GM12864 (cell line): Measurements from ENCODE around the gene TRUB2.
A peak's percentile ranks its signal among the peaks of the same experiment; 100 is the strongest.

Source experiments
- DNase-seq: peaks from one replicate; pipeline ENCODE4 v3.0.0-alpha.2; 2011; ENCODE audit warnings: low read depth
- H3K4me3 ChIP-seq: 2 replicates; pipeline ENCODE4 v1.5.1; 2011; ENCODE audit warnings: mild to moderate bottlenecking, low read depth, low read length, control low read depth
- TF ChIP-seq, protein P1 (sequence below): IDR thresholded peaks from 2 replicates; pipeline ENCODE4 v1.5.1; 2011; ENCODE audit warnings: low read depth, mild to moderate bottlenecking, moderate library complexity, low read length, control low read depth, inconsistent platforms; ENCODE audit errors: missing control alignments

TRUB2 gene

DNA sequence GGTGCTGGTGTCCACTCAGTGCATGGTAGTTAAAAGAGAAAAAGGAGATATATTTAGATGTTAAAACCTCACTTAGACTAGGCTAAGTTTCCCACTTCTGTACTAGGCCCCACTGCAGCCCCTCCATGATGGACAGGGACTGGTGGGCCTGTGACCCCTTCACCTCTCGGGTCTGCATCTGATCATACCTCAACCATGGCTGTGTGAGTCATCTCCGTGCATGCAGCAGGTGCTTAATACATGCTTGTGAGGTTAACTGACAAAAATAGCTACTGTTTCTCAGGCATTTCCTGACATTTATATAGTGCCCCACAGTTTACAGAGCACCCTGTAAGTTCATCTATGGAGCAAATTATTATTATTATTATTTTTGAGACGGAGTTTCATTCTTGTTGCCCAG lies 40.5 kb upstream of the TRUB2 start:
- TF ChIP-seq, protein P1, sequence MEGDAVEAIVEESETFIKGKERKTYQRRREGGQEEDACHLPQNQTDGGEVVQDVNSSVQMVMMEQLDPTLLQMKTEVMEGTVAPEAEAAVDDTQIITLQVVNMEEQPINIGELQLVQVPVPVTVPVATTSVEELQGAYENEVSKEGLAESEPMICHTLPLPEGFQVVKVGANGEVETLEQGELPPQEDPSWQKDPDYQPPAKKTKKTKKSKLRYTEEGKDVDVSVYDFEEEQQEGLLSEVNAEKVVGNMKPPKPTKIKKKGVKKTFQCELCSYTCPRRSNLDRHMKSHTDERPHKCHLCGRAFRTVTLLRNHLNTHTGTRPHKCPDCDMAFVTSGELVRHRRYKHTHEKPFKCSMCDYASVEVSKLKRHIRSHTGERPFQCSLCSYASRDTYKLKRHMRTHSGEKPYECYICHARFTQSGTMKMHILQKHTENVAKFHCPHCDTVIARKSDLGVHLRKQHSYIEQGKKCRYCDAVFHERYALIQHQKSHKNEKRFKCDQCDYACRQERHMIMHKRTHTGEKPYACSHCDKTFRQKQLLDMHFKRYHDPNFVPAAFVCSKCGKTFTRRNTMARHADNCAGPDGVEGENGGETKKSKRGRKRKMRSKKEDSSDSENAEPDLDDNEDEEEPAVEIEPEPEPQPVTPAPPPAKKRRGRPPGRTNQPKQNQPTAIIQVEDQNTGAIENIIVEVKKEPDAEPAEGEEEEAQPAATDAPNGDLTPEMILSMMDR, result no peak

DNA sequence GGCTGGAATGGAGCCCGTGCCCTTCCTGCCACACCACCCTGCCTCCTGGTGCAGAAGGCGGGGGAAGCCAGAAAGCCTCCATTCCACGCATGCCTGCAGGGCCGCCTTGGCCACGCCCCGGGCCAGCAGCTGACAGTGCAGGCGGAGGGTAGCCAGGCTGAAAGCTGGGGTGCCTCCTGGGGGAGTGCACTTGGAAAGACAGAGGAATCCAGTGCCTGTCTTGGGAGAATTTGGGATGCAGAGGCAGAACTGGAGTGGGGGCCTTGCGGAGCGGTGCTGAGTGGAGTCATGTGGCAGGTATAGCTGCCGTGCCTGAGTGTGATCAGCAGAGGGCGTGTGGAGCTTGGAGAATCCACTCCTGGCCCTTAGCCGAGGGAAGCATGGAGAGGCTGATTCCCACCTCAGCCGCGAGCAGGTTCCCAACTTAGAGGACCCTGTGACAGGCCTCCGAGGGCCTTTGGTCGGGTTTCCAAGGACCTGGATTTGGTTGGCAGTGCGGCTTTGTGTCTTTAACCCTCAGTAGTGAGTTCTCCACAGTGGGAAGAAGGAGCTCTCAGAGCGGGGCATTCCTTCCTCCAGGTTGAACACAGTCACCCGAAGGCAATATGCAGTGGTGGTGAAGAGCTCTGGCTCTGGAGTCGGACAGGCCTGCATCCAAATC lies 39.9 kb upstream of the TRUB2 start:
- TF ChIP-seq, protein P1, result peak; percentile 95
- DNase-seq, result no peak
- peak overlapping the region; percentile 18 for H3K4me3 ChIP-seq

More for the DNA sequence above, 40.5 kb upstream of the TRUB2 start:
- DNase-seq, result no peak
- H3K4me3 ChIP-seq, result no peak overlapping the region

DNA sequence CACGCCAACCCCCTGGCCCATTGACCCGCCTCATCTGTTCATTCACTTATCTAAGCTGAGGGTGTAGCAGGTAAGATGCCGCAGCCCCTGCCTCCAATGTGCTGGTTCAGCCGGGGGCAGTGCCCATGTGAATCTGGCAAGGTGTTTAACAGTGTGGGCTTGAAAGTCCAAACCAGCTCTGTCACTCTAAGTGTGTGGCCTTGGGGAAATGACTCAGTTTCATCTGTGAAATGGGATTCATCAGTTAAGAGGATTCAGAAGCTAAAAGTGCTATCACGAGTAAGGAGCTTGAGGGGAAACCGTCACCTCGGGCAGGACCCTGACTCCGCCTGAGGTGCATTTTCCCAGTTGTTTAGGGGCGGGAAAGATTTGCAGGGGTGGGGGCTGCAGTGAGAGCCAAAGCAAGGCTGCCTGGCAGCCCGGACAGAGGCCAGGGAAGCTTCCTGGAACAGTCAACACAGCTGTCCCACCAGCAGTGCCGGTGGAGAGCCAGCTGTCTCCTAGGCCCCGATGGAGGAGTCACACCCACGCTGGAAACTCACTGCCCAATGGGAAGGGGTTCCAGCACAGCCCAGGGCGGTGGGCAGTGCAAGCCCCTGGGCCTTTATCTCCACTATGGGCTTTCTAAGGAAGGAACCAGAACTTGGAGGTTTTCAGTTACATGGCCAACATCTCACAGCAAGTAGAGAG lies 39.2 kb upstream of the TRUB2 start:
- no peak for DNase-seq
- peak overlapping the region; percentile 18; the same call in 1 of the 2 replicates for H3K4me3 ChIP-seq

DNA sequence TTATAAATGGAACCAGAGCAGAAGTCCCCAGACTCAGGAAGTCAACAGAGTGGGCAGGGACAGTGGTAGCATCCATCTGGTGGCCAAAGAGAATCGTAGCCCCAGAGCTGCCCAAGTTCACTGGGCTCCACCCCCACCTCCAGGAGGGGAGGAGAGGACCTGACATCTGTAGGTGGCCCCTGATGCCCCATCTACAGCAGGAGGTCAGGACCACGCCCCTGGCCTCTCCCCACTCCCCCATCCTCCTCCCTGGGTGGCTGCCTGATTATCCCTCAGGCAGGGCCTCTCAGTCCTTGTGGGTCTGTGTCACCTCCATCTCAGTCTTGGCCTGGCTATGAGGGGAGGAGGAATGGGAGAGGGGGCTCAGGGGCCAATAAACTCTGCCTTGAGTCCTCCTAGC lies 38.6 kb upstream of the TRUB2 start:
- H3K4me3 ChIP-seq, result no peak overlapping the region
- TF ChIP-seq, protein P1, result no peak
- no peak for DNase-seq

More for the DNA sequence above, 39.2 kb upstream of the TRUB2 start:
- TF ChIP-seq, protein P1, result no peak

DNA sequence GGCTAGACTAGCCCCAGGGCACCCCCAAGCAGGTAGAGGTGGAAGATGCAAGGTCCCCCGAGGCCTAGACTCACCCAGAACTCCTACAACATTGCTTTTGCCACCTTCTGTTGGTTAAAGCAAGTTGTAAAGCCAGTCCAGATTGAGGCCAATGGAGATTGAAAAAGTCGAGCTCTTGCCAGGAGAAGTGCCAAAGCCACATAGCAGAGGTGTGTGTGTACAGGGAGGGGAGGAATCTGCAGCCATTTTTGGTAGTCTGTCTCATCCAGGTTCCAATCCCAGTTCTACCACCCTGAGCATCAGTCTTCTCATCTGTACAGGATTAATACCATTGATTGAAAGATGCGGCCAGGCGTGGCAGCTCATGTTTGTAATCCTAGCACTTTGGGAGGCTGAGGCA lies 36.6 kb upstream of the TRUB2 start:
- TF ChIP-seq, protein P1, result no peak
- DNase-seq, result no peak
- no peak overlapping the region for H3K4me3 ChIP-seq

DNA sequence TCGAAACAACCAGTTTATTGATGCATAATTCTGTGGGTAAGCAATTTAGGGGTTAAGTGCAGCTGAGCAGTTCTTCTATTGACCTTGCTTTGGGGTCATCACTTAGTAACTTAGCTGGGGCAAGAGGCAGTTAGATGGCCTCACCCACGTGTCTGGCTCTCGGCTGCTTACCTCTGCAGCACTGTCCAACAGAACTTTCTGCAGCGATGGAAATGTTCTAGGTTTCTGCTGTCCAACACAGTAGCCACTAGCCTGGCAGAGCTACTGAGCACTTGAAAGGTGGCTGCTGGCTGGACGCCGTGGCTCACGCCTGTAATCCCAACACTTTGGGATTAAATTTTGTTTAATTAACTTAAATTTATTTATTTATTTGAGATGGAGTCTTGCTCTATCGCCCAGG lies 35.8 kb upstream of the TRUB2 start:
- TF ChIP-seq, protein P1, result no peak
- no peak overlapping the region for H3K4me3 ChIP-seq
- no peak for DNase-seq
